GM12878 (cell line): ENCODE data around the gene EEF2K.

Experiments used
- CTCF ChIP-seq, 3 experiments: IDR thresholded peaks in 2 of 3; conservative IDR thresholded peaks in 1 of 3; 2 replicates each; pipeline ENCODE4 v1.5.1; 2011; ENCODE audit warnings: low read depth in 3 of 3, low read length in 3 of 3, mild to moderate bottlenecking in 3 of 3, control low read depth in 2 of 3, moderate library complexity in 2 of 3, inconsistent platforms in 1 of 3, mixed read lengths in 1 of 3; ENCODE audit not compliant: control insufficient read depth in 2 of 3, insufficient read depth in 1 of 3; ENCODE audit errors: extremely low read depth in 1 of 3
- FOS ChIP-seq: IDR thresholded peaks from 3 replicates; pipeline ENCODE4 v1.6.1; 2011; ENCODE audit warnings: borderline replicate concordance; ENCODE audit not compliant: insufficient read length; ENCODE audit errors: extremely low read depth
- NFYA ChIP-seq: IDR thresholded peaks from 2 replicates; pipeline ENCODE4 v1.6.1; 2011; ENCODE audit warnings: low read depth, mild to moderate bottlenecking, low read length, improper control_type of control experiment, borderline replicate concordance

- TF ChIP-seq FOS (no peak), CTCF (IDR thresholded peaks at IDR 0.05 in 2 of 3, conservative IDR thresholded peaks at IDR 0.05 in 1 of 3; ENCODE audit: control insufficient read depth in 2 of 3, extremely low read depth in 1 of 3, insufficient read depth in 1 of 3, low read depth in 3 of 3, low read length in 3 of 3) (no peak), NFYA (no peak)
Observed at GRCh38 chr16:22163806-22164205, 42.3 kb upstream of the EEF2K start.
